ENCODE measurements around the gene GPR39. TPM values are rescaled to one million over a fixed set of nuclear protein-coding genes. Genes with fewer than 3 reads are reported as not detected.

The GPR39 gene
- total RNA-seq, 2 donors from 2014 or later, result not detected

- DNase-seq (ENCODE audit: low spot score) (no peak), ATAC-seq (no peak)
- Mint-ChIP-seq H3K4me1 (ENCODE audit: low read depth in 2 of 2) (no peaks in the 10 kb centered on the region), H3K4me3 (no peak overlapping the region), H3K27ac (no peak overlapping the region), H3K9me3 (peaks cover 5% of the 10 kb centered on the region), H3K27me3 (no peaks in the 10 kb centered on the region), H3K36me3 (no peaks in the 10 kb centered on the region)
These were observed 190.0 kb downstream of the GPR39 start for GRCh38 chr2:132606649-132607048.

GRCh38 chr2:132607426-132608090 lies 191.0 kb downstream of the GPR39 start:
- no peak overlapping the region for H3K27ac Mint-ChIP-seq
- ATAC-seq, result no peak
- no peaks in the 10 kb centered on the region for H3K4me1 Mint-ChIP-seq (ENCODE audit: low read depth in 2 of 2)
- peaks cover 5% of the 10 kb centered on the region for H3K9me3 Mint-ChIP-seq
- H3K4me3 Mint-ChIP-seq, result no peak overlapping the region
- H3K27me3 Mint-ChIP-seq, result no peaks in the 10 kb centered on the region
- H3K36me3 Mint-ChIP-seq, result no peaks in the 10 kb centered on the region
- DNase-seq (ENCODE audit: low spot score), result no peak

GRCh38 chr2:132608311-132608710 lies 191.7 kb downstream of the GPR39 start:
- ATAC-seq, result no peak
- H3K9me3 Mint-ChIP-seq, result peaks cover 5% of the 10 kb centered on the region
- no peak overlapping the region for H3K4me3 Mint-ChIP-seq
- no peaks in the 10 kb centered on the region for H3K36me3 Mint-ChIP-seq
- no peaks in the 10 kb centered on the region for H3K27me3 Mint-ChIP-seq
- no peaks in the 10 kb centered on the region for H3K4me1 Mint-ChIP-seq (ENCODE audit: low read depth in 2 of 2)
- no peak for DNase-seq (ENCODE audit: low spot score)
- no peak overlapping the region for H3K27ac Mint-ChIP-seq

- Mint-ChIP-seq H3K4me3 (no peak overlapping the region), H3K27ac (no peak overlapping the region), H3K9me3 (peaks cover 5% of the 10 kb centered on the region), H3K4me1 (ENCODE audit: low read depth in 2 of 2) (no peaks in the 10 kb centered on the region), H3K27me3 (no peaks in the 10 kb centered on the region), H3K36me3 (no peaks in the 10 kb centered on the region)
- ATAC-seq, result no peak
- DNase-seq (ENCODE audit: low spot score), result no peak
These were observed 192.7 kb downstream of the GPR39 start for GRCh38 chr2:132609101-132609890.

- Mint-ChIP-seq H3K27ac (no peak overlapping the region), H3K36me3 (no peaks in the 10 kb centered on the region), H3K27me3 (no peaks in the 10 kb centered on the region), H3K9me3 (peaks cover 3% of the 10 kb centered on the region), H3K4me3 (no peak overlapping the region), H3K4me1 (ENCODE audit: low read depth in 2 of 2) (no peaks in the 10 kb centered on the region)
- DNase-seq (ENCODE audit: low spot score), result no peak
- no peak for ATAC-seq
These were observed 195.1 kb downstream of the GPR39 start for GRCh38 chr2:132611719-132612118.

GRCh38 chr2:132615329-132616085 lies 198.9 kb downstream of the GPR39 start:
- ATAC-seq, result no peak
- no peaks in the 10 kb centered on the region for H3K4me1 Mint-ChIP-seq (ENCODE audit: low read depth in 2 of 2)
- H3K27ac Mint-ChIP-seq, result no peak overlapping the region
- no peak overlapping the region for H3K4me3 Mint-ChIP-seq
- no peak for DNase-seq (ENCODE audit: low spot score)
- peaks cover 7% of the 10 kb centered on the region for H3K9me3 Mint-ChIP-seq
- no peaks in the 10 kb centered on the region for H3K27me3 Mint-ChIP-seq
- H3K36me3 Mint-ChIP-seq, result no peaks in the 10 kb centered on the region

- ATAC-seq (no peak), DNase-seq (ENCODE audit: low spot score) (no peak)
- Mint-ChIP-seq H3K4me1 (ENCODE audit: low read depth in 2 of 2) (no peaks in the 10 kb centered on the region), H3K4me3 (no peak overlapping the region), H3K9me3 (peaks cover 7% of the 10 kb centered on the region), H3K27me3 (no peaks in the 10 kb centered on the region), H3K36me3 (no peaks in the 10 kb centered on the region), H3K27ac (no peak overlapping the region)
These were observed 201.4 kb downstream of the GPR39 start for GRCh38 chr2:132617989-132618388.

GRCh38 chr2:132618734-132619133 lies 202.1 kb downstream of the GPR39 start:
- H3K36me3 Mint-ChIP-seq, result no peaks in the 10 kb centered on the region
- no peaks in the 10 kb centered on the region for H3K27me3 Mint-ChIP-seq
- ATAC-seq, result no peak
- H3K27ac Mint-ChIP-seq, result no peak overlapping the region
- no peak for DNase-seq (ENCODE audit: low spot score)
- H3K9me3 Mint-ChIP-seq, result peaks cover 7% of the 10 kb centered on the region
- H3K4me1 Mint-ChIP-seq (ENCODE audit: low read depth in 2 of 2), result no peaks in the 10 kb centered on the region
- no peak overlapping the region for H3K4me3 Mint-ChIP-seq

- H3K27ac Mint-ChIP-seq, result no peak overlapping the region
- H3K9me3 Mint-ChIP-seq, result peaks cover 14% of the 10 kb centered on the region
- H3K4me1 Mint-ChIP-seq (ENCODE audit: low read depth in 2 of 2), result no peaks in the 10 kb centered on the region
These were observed 203.5 kb downstream of the GPR39 start for GRCh38 chr2:132620115-132620514.

GRCh38 chr2:132621131-132621875 lies 204.7 kb downstream of the GPR39 start:
- ATAC-seq (no peak), DNase-seq (ENCODE audit: low spot score) (no peak)
- Mint-ChIP-seq H3K27ac (no peak overlapping the region), H3K4me3 (no peak overlapping the region), H3K27me3 (no peaks in the 10 kb centered on the region), H3K4me1 (ENCODE audit: low read depth in 2 of 2) (no peaks in the 10 kb centered on the region), H3K36me3 (no peaks in the 10 kb centered on the region), H3K9me3 (peaks cover 14% of the 10 kb centered on the region)

More at GRCh38 chr2:132620115-132620514, 203.5 kb downstream of the GPR39 start:
- Mint-ChIP-seq H3K27me3 (no peaks in the 10 kb centered on the region), H3K36me3 (no peaks in the 10 kb centered on the region), H3K4me3 (no peak overlapping the region)
- ATAC-seq, result no peak
- no peak for DNase-seq (ENCODE audit: low spot score)

GRCh38 chr2:132623096-132623839 lies 206.7 kb downstream of the GPR39 start:
- peaks cover 7% of the 10 kb centered on the region for H3K9me3 Mint-ChIP-seq
- no peak overlapping the region for H3K27ac Mint-ChIP-seq
- ATAC-seq, result no peak
- no peak overlapping the region for H3K4me3 Mint-ChIP-seq
- H3K4me1 Mint-ChIP-seq (ENCODE audit: low read depth in 2 of 2), result no peaks in the 10 kb centered on the region
- DNase-seq (ENCODE audit: low spot score), result no peak
- H3K27me3 Mint-ChIP-seq, result no peaks in the 10 kb centered on the region
- H3K36me3 Mint-ChIP-seq, result no peaks in the 10 kb centered on the region

- no peaks in the 10 kb centered on the region for H3K4me1 Mint-ChIP-seq (ENCODE audit: low read depth in 2 of 2)
- DNase-seq (ENCODE audit: low spot score) (no peak), ATAC-seq (no peak)
- no peaks in the 10 kb centered on the region for H3K36me3 Mint-ChIP-seq
- no peak overlapping the region for H3K27ac Mint-ChIP-seq
- H3K27me3 Mint-ChIP-seq, result no peaks in the 10 kb centered on the region
- H3K4me3 Mint-ChIP-seq, result no peak overlapping the region
- H3K9me3 Mint-ChIP-seq, result peaks cover 17% of the 10 kb centered on the region
These were observed 210.9 kb downstream of the GPR39 start for GRCh38 chr2:132627536-132627935.

Measured in natural killer cell treated with Interleukin-12 subunit alpha and Interleukin-12 subunit beta and Interleukin-15 and Interleukin-18, amount 100 ng/mL, for 72 hours (primary cell).